A673 (cell line): ENCODE results near the gene EGFR. TPM values are rescaled to one million over a fixed set of nuclear protein-coding genes. Genes with fewer than 3 reads are reported as not detected.

Experiments used
- BruUV-seq: library from RNA; stranded (reverse); fragments of 400-500 nt; replicated peaks from 2 replicates; lab custom pipeline; 2021; lab: Mats Ljungman, UMichigan
- CTCF ChIA-PET: fragments of 300-600 bp; sonication (Branson Sonifier 250); formaldehyde crosslinking; loops from one replicate; lab custom pipeline; 2022; ENCODE audit warnings: antibody characterized with exemption; lab: Charles Lee
- POLR2A ChIA-PET: fragments of 300-600 bp; sonication (Branson Sonifier 250); formaldehyde crosslinking; loops from one replicate; lab custom pipeline; 2022; ENCODE audit warnings: antibody characterized with exemption; ENCODE audit not compliant: low non-redundant PET; lab: Charles Lee
- DNase-seq: peaks from one replicate; pipeline ENCODE4 v3.0.0-alpha.2; 2015; ENCODE audit warnings: low spot score
- H3K27ac ChIP-seq: fragments of 200-600 bp; sonication (generic); 2 replicates; pipeline ENCODE4 v1.5.1; 2016; ENCODE audit warnings: mixed run types, low read depth, mild to moderate bottlenecking, mixed read lengths, antibody characterized with exemption, low read length; ENCODE audit not compliant: poor library complexity, severe bottlenecking
- H3K27me3 ChIP-seq: fragments of 200-600 bp; sonication (generic); replicated peaks from 2 replicates; pipeline ENCODE4 v1.6.1; 2017; ENCODE audit warnings: mixed run types, low read depth, mild to moderate bottlenecking, mixed read lengths, antibody characterized with exemption, low read length; ENCODE audit not compliant: insufficient read depth, poor library complexity
- H3K36me3 ChIP-seq: fragments of 200-600 bp; sonication (generic); 2 replicates; pipeline ENCODE4 v1.6.1; 2016; ENCODE audit warnings: mixed run types, mild to moderate bottlenecking, mixed read lengths, antibody characterized with exemption, low read length; ENCODE audit not compliant: insufficient read depth, poor library complexity, severe bottlenecking
- H3K4me1 ChIP-seq: fragments of 200-600 bp; sonication (generic); 2 replicates; pipeline ENCODE4 v1.6.1; 2017; ENCODE audit warnings: mixed run types, mild to moderate bottlenecking, mixed read lengths, antibody characterized with exemption, low read length; ENCODE audit not compliant: insufficient read depth, poor library complexity, severe bottlenecking
- H3K4me3 ChIP-seq: fragments of 200-600 bp; sonication (generic); 2 replicates; pipeline ENCODE4 v1.5.1; 2016; ENCODE audit warnings: low read depth, mixed run types, mild to moderate bottlenecking, mixed read lengths, low read length; ENCODE audit not compliant: poor library complexity, severe bottlenecking
- H3K9me3 ChIP-seq: fragments of 200-600 bp; sonication (generic); 2 replicates; pipeline ENCODE4 v1.6.1; 2016; ENCODE audit warnings: mixed run types, low read depth, mild to moderate bottlenecking, mixed read lengths, antibody characterized with exemption, low read length; ENCODE audit not compliant: poor library complexity, severe bottlenecking
- EZH2 ChIP-seq: fragments of 200-600 bp; sonication (generic); IDR thresholded peaks from 2 replicates; pipeline ENCODE4 v1.6.1; 2017; ENCODE audit warnings: borderline replicate concordance, low read depth, mild to moderate bottlenecking, mixed read lengths, antibody characterized with exemption, low read length; ENCODE audit not compliant: poor library complexity, severe bottlenecking
- intact Hi-C: fragments of 100-400 bp; cut with micrococcal nuclease; formaldehyde crosslinking; loops from one replicate; pipeline ENCODE4 v1.10.0; 2022; ENCODE audit not compliant: unreplicated experiment
- total RNA-seq: library from RNA; stranded (reverse); gene quantifications from 2 replicates; pipeline ENCODE4 v1.2.3, GENCODE V29; 2021
- TF ChIP-seq, protein P1 (sequence below): fragments of 300-800, 200-600 bp; sonication (generic); conservative IDR thresholded peaks from 2 replicates; pipeline ENCODE4 v1.5.1; 2017; ENCODE audit warnings: low read depth, mild to moderate bottlenecking, antibody characterized with exemption, low read length, moderate library complexity, mixed read lengths

The EGFR gene
- total RNA-seq, 1 experiment from 2014 or later, result 0.84 TPM

DNA sequence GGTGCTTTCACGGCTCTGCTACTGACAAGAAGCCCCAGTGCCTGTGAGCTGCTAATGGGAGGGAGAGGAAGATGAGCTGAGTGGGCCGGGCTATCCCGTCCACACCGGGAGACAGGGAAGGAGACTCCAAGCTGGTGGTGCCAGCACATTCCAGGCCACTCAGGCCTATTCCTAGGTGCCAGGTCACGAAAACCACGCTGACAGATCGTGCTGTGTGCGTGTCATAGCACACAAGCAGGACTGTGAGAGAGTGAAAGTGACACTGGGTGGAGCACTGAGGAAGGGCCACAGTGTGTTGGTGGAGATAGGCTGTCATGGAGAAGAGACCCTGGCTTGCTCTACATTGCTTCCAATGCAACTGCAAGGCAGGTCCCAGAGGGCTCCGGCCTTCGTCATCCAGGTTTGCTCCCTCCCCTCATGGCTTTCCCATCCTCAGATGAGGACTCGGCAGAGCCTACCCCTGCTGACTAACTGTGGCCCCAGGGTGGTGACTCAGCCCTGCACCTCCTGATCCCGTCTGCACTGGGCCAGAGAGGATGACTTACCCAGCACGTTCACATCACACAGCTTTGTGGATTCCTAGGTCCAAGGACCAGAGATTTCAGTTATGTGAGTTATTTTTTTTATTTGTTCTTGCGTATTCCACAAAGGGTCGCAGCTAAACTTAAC is 167.3 kb downstream of the EGFR start:
- Histone ChIP-seq H3K27ac (no peak overlapping the region), H3K36me3 (no peaks in the 10 kb centered on the region), H3K4me1 (no peaks in the 10 kb centered on the region), H3K9me3 (no peaks in the 10 kb centered on the region), H3K27me3 (no peaks in the 10 kb centered on the region), H3K4me3 (no peak overlapping the region)
- no TSS peak for BruUV-seq
- DNase-seq, result no peak
- intact Hi-C loops, result no loop called here
- TF ChIP-seq, protein P1, sequence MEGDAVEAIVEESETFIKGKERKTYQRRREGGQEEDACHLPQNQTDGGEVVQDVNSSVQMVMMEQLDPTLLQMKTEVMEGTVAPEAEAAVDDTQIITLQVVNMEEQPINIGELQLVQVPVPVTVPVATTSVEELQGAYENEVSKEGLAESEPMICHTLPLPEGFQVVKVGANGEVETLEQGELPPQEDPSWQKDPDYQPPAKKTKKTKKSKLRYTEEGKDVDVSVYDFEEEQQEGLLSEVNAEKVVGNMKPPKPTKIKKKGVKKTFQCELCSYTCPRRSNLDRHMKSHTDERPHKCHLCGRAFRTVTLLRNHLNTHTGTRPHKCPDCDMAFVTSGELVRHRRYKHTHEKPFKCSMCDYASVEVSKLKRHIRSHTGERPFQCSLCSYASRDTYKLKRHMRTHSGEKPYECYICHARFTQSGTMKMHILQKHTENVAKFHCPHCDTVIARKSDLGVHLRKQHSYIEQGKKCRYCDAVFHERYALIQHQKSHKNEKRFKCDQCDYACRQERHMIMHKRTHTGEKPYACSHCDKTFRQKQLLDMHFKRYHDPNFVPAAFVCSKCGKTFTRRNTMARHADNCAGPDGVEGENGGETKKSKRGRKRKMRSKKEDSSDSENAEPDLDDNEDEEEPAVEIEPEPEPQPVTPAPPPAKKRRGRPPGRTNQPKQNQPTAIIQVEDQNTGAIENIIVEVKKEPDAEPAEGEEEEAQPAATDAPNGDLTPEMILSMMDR, result no peak
- TF ChIP-seq EZH2, result no peak
- CTCF ChIA-PET, result no interaction called here
- POLR2A ChIA-PET, result no interaction called here

DNA sequence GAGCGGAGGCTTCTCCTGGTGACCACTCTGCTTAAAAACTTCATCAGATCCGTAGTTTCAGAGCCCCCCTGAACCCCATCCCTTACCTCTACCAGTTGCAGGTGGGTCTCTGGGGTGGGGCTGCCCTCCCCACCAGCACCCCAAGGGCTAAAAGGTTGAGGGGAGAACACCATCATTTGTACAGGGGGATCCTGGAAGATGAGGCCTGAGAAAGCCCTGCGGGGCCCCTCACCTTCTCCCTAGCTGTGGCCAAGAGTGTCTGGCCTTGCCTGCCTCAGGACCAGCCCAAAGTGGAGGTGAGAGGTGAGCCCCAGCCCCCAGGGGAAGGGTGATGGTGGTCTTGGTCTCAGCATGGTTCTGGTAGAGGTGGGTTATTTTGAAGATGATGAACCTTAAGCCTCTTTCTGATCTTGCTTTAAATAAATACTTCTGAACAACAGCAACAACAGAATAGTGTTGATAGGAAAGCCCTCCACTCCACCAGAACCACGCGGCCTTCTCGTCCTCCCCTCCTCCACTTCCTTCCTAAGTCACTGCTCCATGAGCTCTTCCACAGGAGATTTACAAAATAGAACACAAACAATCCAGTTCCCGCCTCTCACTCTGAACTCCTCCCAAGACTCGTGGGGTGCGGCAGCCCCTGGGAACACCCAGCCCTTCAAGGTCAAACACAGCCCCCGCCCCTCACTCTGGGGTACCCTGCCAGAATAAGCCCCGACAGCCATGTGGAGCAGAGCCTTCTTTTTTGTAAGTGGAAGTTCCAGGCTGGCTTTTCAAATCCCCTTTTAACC is 169.1 kb downstream of the EGFR start:
- Histone ChIP-seq H3K4me1 (peaks cover 7% of the 10 kb centered on the region), H3K9me3 (no peaks in the 10 kb centered on the region), H3K36me3 (no peaks in the 10 kb centered on the region), H3K27ac (no peak overlapping the region), H3K27me3 (no peaks in the 10 kb centered on the region), H3K4me3 (no peak overlapping the region)
- intact Hi-C loops, result no loop called here
- DNase-seq, result no peak
- TF ChIP-seq, protein P1, result no peak
- TF ChIP-seq EZH2, result no peak
- POLR2A ChIA-PET, result no interaction called here
- CTCF ChIA-PET, result no interaction called here
- no TSS peak for BruUV-seq

DNA sequence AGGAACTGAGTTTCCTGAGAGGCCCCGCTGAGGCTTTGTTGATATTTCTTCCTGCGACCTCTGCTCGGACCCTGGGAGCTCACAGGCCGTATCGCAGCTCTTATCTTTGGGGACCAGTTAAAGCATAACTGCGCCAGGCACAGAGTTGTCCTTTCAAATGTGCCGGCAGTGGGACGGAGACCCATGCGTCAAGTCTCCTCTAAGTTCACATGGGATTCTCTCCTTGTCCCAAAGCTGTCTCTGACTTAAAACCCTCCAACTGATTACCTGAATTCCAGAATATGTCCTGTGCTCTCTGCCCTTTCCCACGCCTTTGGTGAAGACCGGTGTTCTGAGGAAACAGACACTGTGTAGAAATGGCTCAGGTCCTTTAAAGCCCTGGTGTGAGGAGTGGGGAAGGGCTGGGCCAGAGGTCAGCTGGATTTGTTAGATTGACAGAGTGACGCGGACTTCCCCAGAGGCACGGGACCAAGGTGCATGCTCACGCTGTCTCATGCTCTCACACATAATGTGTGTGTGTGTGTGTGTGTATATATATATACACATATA is 169.8 kb downstream of the EGFR start:
- intact Hi-C loops, result no loop called here
- ChIA-PET CTCF (no interaction called here), POLR2A (no interaction called here)
- H3K27ac ChIP-seq, result no peak overlapping the region
- no peaks in the 10 kb centered on the region for H3K36me3 ChIP-seq
- TF ChIP-seq EZH2, result no peak
- TF ChIP-seq, protein P1, result no peak
- H3K4me1 ChIP-seq, result peaks cover 13% of the 10 kb centered on the region
- no peak overlapping the region for H3K4me3 ChIP-seq
- H3K27me3 ChIP-seq, result no peaks in the 10 kb centered on the region
- no peaks in the 10 kb centered on the region for H3K9me3 ChIP-seq
- BruUV-seq, result no TSS peak
- no peak for DNase-seq
